ENCODE data around the gene MTCH1.

The MTCH1 gene

GRCh38 chr6:36963451-36964290 lies 22.3 kb downstream of the MTCH1 start:
- TF ChIP-seq, protein P1, sequence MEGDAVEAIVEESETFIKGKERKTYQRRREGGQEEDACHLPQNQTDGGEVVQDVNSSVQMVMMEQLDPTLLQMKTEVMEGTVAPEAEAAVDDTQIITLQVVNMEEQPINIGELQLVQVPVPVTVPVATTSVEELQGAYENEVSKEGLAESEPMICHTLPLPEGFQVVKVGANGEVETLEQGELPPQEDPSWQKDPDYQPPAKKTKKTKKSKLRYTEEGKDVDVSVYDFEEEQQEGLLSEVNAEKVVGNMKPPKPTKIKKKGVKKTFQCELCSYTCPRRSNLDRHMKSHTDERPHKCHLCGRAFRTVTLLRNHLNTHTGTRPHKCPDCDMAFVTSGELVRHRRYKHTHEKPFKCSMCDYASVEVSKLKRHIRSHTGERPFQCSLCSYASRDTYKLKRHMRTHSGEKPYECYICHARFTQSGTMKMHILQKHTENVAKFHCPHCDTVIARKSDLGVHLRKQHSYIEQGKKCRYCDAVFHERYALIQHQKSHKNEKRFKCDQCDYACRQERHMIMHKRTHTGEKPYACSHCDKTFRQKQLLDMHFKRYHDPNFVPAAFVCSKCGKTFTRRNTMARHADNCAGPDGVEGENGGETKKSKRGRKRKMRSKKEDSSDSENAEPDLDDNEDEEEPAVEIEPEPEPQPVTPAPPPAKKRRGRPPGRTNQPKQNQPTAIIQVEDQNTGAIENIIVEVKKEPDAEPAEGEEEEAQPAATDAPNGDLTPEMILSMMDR (IDR thresholded peaks at IDR 0.05; ENCODE audit: low read length, missing control alignments) = no peak
- no peak for DNase-seq (ENCODE audit: low read depth)
- no peak overlapping the region for H3K4me3 ChIP-seq (replicated peaks; ENCODE audit: low read depth, low read length)

- DNase-seq (ENCODE audit: low read depth) = peak; percentile 68
- no peak overlapping the region for H3K4me3 ChIP-seq (replicated peaks; ENCODE audit: low read depth, low read length)
- TF ChIP-seq, protein P1 (IDR thresholded peaks at IDR 0.05; ENCODE audit: low read length, missing control alignments) = no peak
Measured at GRCh38 chr6:36962874-36963273, 23.1 kb downstream of the MTCH1 start.

GRCh38 chr6:36961441-36962435 lies 24.3 kb downstream of the MTCH1 start:
- H3K4me3 ChIP-seq (replicated peaks; ENCODE audit: low read depth, low read length) = no peak overlapping the region
- DNase-seq (ENCODE audit: low read depth) = no peak
- TF ChIP-seq, protein P1 (IDR thresholded peaks at IDR 0.05; ENCODE audit: low read length, missing control alignments) = no peak

DNA sequence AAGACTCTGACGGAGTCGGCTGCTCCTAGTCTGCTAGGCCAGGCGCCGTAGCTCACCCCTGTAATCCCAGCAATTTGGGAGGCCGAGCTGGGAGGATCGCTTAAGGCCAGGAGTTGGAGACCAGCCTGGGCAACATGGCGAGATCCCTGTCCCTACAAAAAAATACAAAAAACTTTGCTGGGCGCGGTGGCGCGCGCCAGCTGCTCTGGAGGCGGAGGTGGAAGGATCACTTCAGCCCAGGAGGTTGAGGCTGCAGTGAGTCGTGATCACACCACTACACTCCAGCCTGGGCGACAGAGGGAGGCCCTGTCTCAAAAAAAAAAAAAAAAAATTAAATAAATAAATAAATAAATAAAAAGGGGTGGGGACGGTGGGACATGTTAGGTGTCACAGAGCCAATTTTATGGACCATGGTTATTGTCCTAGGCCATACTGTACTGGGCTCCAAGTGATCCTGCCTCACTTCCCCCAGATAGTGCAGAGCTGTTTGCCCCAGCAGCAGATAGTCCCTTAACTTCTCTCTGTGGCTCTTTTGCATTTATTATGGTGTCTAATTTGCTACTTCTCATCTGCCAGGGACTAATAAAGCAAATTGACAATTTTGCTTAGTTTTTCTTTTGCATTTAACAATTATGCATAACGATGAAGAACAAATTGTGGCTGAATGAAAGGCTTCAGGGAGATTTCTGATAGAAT lies 26.3 kb downstream of the MTCH1 start:
- DNase-seq (ENCODE audit: low read depth) = no peak
- TF ChIP-seq, protein P1 (IDR thresholded peaks at IDR 0.05; ENCODE audit: low read length, missing control alignments) = no peak
- H3K4me3 ChIP-seq (replicated peaks; ENCODE audit: low read depth, low read length) = no peak overlapping the region

- no peak for DNase-seq (ENCODE audit: low read depth)
- no peak overlapping the region for H3K4me3 ChIP-seq (replicated peaks; ENCODE audit: low read depth, low read length)
- TF ChIP-seq, protein P1 (IDR thresholded peaks at IDR 0.05; ENCODE audit: low read length, missing control alignments) = no peak
Measured at GRCh38 chr6:36958775-36959554, 27.0 kb downstream of the MTCH1 start.

DNA sequence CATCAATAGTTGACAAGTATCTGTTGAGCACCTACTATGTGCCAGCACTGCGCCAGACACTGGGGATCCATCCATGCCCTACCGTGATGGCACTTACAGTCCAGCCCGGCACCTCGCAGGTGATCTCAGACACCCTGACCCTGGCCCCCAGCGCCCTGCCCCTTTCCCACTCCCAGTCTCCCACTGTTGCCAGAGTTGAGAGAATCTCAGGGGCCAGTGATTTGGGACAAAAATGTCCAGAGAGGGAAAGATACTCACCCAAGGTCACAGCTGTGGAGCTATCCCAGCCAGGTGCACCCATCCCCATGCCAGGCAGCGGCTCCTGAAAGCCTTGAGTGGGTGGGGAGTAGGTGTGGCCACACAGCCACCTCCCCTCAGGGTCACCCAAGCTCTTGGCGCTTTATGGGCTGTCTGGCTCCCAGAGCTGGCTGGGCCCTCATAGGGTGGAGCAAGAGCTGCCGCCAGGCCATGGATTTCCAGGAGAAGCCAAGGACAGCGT lies 28.2 kb downstream of the MTCH1 start:
- TF ChIP-seq, protein P1 (IDR thresholded peaks at IDR 0.05; ENCODE audit: low read length, missing control alignments) = no peak
- no peak for DNase-seq (ENCODE audit: low read depth)
- no peak overlapping the region for H3K4me3 ChIP-seq (replicated peaks; ENCODE audit: low read depth, low read length)
